Glomerular endothelial cell (primary cell): ENCODE data around the gene SAT1. TPM values are rescaled to one million over a fixed set of nuclear protein-coding genes. Genes with fewer than 3 reads are reported as not detected.
A peak's percentile ranks its signal among the peaks of the same experiment; 100 is the strongest.
"Not testable (repeated sequence)": the region's sequence is repeated elsewhere in the genome, so short reads cannot be mapped to it uniquely, and the experiment has no call there.

Experiments
- DNase-seq: peaks from one replicate; pipeline ENCODE4 v3.0.0-alpha.2; 2011; ENCODE audit warnings: low read depth, low spot score; ENCODE audit errors: extremely low read depth
- total RNA-seq: library from RNA; depleted of rRNA; stranded (reverse); fragments of >200 nt; gene quantifications from 2 replicates; pipeline ENCODE4 v1.2.3, GENCODE V29; 2015

The SAT1 gene
- 150 and 334 TPM in 2 replicates for total RNA-seq

GRCh38 chrX:23782863-23783588 lies at the start of gene SAT1:
Gene SAT1, plus strand, starts transcription at chrX:23783173. Its CDS starts 179 bp downstream, at chrX:23783352.
- DNase-seq = no peak

DNA sequence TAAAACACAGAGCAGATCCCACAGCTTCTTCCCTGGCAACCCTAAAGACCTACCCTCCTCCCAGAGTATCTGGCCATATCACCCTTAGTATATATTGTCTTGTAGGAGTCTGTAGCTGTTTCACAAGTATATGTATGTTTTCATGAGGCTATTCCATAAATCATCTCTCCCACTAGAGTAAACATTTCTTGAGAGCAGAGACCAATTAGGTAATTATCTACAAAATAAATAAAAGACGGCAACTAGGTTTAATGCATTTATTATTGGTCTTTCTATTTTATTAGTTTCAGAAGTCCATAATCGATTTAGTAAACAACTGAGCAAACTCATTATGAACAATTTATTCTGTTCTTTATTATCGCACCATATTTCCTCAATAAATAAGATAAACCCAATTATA lies 46.9 kb upstream of the SAT1 start:
- DNase-seq = no peak

GRCh38 chrX:23737413-23737812 lies 45.6 kb upstream of the SAT1 start:
- no peak for DNase-seq

- DNase-seq = no peak
Measured at GRCh38 chrX:23742174-23742696, 40.7 kb upstream of the SAT1 start.

DNA sequence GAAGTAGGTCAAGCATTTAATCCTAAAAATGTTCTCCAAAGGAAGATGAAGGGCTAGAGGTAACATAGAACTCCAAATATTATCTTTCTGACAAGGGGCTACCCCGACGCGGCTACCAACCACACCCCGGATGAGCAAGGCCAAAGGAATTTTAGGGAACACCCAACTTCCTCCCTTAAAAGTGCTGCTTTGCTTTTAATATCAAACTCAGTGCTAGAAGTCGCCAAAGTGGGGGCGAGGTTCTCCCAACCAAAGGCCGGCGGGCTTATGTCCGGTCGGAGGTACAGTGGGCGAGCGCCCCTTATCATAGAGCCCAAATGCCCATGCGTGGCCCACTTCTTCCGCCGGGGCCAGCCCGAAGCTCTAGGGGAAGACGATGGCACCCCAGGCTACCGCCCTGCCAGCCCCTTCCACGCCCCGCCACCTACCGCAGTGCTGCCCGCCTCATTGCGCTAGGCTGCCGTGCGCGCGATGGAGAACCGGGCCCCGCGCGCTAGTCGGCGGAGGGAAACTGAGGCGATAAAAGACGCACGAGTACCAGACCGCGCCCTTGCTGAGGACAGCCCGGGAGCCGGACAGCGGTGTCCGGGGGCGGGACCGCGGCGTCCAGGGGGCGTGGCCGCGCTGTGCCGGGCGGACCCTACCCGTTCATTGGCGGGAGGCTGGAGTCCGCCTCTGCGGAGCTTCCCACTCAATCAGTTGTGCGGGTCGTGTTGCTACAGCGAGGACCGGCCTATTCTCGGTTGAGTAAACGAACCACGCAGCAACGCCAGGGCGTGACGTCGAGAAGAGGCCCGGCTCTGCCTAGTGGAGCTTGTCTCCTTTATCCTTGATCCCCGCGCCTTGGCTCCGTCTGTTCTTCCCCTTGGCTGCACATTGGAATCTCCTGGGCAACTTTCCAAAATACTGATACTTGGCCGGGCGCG lies 40.0 kb upstream of the SAT1 start, which contains the start of gene ACOT9:
Gene ACOT9, minus strand, starts transcription at position 580 of the 926 bp plus-strand sequence. Its CDS starts 132 bp downstream, at position 448.
- DNase-seq = peak; percentile 54

- DNase-seq = not testable (repeated sequence)
Measured at GRCh38 chrX:23743623-23743971, 39.4 kb upstream of the SAT1 start.

DNA sequence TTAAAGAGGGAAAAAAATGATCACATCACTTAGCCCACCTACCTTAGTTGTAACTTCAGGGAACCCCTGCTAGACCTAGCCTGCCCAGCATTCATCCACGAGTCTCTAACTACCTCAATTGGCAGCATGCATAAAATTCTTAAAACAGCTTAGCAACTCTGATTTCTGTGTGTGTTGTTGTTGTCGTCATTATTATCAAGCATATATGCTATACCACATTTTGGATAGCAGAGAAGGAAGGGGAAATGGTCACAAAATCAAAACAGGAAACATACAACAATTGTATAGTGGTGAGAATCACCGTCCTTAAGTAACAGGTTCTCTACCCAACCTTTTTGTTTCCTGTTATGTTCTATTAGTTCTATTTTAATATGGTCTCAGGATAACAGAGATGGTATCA lies 37.2 kb upstream of the SAT1 start:
- peak; percentile 60 for DNase-seq

GRCh38 chrX:23749129-23749528 lies 33.8 kb upstream of the SAT1 start:
- no peak for DNase-seq

DNA sequence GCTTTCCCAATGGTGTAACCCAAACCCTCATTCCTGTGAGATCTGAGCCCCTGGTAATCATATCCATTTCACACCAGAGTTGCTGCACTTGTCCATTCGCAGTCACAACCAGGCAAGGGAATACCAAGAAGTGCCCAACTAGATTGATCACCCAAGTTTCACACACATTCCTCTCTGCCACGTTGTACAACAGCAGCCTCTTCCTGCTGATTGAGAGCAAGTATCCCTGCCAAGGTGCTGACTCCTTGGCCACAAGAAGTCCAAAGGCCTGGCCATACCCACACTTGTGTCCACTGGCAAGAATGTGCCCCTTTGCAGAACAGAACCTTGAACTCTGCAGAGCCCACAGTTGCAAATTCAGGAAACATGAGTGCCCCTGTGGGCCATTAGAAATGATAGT lies 33.4 kb upstream of the SAT1 start:
- no peak for DNase-seq

DNA sequence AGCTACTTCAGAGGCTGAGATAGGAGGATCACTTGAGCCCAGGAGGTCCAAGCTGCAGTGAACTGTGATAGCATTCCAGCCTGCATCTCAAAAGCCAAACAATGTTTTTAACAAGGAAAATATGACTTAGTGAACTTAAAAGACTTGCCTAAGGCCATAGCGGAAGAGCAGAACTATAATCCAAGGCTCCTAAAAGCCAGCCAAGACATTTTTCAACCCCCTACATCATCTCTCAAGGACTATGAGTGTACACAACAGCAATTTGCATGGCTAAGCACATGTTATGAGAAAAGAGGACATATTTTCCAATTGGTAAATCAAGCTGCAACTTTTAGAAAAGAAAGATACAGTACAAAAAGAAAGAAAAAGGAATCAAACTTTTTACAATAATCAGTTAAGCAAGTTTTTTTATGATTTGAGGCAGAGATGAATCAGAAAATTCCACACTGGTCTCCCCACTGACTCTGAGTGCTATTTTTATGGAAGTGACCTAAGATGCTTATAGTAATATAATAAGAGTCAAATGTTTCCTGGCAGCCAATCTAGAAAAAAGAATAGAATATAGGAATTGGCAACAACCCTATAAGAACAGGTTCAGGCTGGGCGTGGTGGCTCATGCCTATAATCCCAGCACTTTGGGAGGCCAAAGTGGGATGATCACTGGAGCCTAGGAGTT lies 30.1 kb upstream of the SAT1 start:
- DNase-seq = no peak

GRCh38 chrX:23754664-23755063 lies 28.3 kb upstream of the SAT1 start:
- DNase-seq = no peak

DNA sequence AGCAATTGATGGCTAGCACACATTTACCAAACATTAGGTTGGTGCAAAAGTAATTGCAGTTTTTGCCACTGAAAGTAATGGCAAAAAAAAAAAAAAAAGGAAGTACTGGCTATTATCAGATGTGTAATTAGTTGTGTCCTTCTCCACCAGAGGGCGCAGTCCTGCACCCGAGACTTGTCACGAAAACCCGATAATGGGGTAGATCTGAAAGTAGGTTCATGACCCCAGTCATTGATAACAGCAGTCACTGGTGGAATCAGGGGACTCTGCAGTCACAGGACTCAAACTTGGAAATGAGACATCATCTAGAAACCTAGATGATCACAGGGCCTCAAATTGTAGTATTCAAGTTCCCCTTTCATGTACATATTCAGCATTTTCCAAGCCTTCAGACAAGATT lies 26.8 kb upstream of the SAT1 start:
- no peak for DNase-seq

- DNase-seq = no peak
Measured at GRCh38 chrX:23759821-23760220, 23.2 kb upstream of the SAT1 start.

DNA sequence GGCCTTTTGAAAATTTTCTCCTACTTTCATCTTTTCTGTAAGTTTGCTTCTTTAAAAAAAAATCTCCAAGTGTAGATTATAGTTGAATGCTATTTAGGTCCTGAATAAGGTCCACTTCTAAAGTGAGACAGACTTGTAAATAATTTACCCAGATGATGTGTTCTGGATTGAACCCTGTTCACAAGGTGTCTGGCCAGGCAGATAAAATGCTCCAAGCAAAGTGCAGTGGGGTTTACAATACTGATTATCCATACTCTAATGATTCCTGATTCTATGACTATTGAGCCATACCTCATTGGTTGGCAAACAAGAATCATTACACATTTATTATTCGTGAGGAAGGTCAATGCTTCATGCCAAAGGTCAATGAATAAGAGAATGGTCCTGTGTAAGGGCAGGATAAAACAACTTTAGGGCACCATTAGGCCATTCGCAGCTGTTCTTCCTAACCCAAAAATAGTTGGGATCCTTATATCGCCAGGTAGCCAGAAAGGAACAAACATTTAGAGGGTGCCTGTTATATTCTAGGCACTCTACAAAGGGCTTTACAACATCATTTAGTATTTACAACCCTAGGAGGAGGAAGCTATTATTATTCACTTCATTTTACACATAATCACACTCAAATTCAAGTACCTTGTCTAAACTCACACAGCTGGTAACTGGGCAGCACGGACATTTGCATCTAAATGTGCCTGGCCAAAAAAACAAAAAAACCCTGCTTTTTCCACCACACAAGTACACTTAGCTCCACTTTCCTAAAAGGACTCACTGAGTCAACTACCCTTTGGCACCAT lies 18.6 kb upstream of the SAT1 start:
- DNase-seq = no peak

DNA sequence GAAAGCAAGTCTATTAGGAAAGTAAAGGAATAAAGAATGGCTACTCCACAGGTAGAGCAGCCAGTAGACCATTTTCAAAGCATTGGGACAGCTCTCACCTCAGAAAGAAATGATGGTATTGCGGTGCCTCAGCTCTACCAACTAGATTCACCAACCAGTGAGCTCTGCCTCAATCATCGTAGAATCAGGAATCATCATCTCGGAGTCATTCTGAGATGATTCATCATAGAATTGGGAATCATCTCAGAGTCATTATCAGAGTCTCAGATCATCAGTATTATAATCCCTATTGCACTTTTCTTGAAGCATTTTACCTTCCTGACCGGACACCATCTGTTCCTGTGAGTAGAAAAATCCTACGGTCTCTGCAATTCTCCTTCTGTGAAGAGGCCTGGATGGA lies 17.5 kb upstream of the SAT1 start:
- no peak for DNase-seq

DNA sequence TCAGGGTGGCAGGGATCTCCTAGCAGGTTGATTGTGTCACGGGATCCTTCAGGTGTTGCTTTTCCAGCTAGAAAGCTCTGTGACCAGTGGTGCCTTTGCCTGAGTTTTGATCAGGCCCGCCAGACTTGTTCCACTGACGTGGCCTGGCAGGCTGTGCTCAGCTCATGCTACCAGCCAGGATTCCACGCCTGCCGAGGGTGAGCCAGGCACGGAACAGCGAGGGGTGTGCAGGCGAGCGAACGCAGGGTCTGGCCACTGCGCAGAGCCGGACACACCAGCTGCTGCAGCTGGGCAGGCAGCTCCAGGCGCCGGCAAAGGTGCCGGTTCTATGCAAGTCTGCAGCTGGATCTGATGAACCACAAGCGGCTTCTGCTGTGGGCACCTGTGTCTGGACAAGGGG lies 17.1 kb upstream of the SAT1 start:
- DNase-seq = no peak

DNA sequence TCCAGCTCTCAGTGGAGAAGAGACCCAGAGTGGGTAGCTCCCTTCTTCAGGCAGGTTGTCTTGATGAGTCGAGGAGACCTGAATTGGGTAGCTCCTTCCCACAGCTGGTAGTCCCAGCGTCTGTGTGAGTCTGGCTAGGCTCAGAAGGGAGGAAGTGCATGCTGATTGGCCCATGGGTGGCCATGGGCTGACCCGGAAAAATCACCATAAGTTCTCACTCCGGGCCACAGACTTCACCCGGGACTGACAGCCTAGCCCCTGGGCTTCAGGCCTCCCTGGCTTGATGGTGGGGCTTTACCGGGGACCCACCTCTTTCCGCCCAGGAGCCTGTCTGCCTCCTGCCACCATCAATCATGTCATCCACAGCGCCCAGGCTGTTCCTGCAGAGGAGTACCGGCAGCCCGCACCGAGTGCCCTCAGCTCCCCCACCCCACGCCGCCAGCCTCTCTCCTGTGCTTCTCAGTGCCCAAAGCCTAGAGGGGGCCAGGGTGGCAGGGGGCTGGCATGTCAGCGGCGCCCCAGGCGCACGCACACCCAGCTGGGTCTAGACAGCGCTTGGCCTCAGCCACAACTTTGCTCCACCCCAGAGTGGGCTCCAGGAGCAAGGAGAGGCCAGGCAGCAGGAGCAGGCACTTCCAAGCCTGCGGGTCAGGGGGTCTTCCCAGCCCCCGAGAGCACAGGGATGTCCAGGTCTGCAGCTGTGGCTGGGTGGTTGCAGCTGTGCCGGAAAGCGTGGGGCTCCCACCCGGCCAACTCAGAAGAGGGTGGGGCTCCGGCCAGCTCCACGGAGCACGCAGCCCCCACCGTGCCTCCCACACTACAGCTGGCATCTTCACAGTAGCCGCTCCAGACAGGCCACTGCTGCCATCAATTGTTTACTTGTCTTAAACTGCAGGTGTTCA lies 16.1 kb upstream of the SAT1 start:
- DNase-seq = no peak

DNA sequence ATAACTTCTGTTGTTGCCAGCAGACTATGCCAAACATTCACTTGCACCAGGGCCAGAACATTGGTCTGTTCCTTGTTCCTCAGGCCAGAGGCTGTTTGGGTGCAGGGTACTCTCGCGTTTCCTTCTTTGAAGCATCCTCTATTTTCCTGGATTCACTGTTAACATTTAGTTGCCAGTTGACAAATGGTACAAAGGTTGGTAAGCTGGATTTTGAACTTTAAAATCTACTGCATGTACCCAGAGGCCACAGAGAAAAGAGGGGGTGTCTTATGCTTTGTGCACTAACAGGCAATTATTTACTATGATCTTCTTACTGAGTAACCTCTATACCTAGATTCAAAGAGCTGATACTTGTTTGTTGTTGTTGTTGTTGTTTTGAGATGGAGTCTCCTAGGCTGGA lies 12.8 kb upstream of the SAT1 start:
- no peak for DNase-seq

DNA sequence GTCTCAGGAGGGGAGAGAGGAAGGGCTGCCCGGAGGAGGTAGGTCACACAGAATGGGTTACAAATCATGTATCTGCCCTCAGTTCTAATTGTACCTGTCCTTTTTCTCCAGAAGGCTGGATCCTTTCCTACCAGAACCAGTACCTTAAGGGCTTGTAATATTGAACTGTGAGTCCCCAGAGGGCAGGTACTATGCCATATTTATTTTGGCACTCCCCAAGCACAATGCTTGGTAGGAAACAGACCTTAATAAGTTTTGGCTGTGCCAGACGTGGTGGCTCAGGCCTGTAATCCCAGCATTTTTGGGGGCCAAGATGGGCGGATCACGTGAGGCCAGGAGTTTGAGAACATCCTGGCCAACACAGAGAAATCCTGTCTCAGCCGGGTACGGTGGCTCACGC lies 11.9 kb upstream of the SAT1 start:
- not testable (repeated sequence) for DNase-seq
